Hematopoietic multipotent progenitor cell treated with erythropoietin and hydrocortisone succinate and interleukin-3 and kit ligand, for 17 days (in vitro differentiated cells): ENCODE data around the gene VASH2.

Experiments
- DNase-seq: peaks from one replicate; pipeline ENCODE4 v3.0.0-alpha.2; 2015; ENCODE audit warnings: low spot score

Gene VASH2

DNA sequence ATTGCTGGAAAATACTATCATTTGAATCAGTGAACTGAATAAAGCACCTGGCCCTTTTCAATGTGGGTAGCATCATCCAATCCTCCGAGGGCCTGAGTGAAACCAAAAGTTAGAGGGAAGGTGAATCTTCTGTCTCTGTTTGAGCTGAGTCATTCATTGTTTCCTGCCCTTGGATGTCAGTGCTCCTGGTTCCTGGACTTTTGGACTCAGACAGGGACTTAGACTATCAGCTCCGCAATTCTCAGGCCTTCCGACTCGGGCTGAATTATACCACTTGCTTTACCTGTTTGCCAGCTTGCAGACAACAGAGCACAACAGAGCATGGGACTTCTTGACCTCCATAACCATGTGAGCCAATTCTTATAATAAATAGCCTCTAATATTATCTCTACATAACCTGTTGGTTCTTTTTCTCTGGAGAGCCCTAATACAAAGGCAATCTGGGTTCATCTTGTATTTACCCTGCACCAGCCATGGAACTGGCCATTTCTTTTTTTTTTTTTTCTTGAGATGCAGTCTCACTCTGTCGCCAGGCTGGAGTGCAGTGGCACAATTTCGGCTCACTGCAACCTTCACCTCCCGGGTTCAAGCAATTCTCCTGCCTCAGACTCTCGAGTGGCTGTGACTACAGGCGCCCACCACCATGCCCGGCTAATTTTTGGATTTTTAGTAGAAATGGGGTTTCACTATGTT is 19.2 kb upstream of the VASH2 start:
- no peak for DNase-seq

DNA sequence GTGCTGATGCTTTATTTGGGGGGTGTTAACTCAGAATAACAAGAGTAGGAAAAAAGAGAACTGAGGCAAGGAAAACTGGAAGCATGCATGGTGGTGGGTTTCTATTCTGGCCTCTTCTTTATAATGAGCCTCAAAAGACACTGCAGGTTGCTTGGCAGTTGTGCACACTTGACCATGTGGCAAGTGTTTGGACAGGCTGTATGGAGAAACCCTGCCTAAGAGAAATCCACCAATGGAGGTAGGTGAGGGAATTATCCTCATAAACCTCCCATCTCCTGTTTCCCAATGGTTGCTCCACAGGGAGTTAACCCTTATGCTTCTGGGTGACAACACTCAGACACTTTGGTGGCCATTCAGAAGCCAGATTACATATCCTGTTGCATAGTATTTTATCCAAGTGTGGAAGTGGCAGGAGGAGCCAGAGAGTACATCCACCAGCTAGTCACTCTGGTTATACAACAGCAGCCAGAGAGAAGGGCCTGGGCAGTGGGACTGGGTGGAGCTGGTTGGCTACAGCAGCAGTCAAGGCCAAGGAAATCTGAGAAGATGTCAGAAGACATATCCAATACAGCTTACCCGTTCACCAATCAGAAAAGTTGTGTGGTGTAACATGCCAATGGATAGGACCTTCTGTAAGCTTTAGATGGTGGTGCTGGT is 16.4 kb upstream of the VASH2 start:
- DNase-seq: no peak

DNA sequence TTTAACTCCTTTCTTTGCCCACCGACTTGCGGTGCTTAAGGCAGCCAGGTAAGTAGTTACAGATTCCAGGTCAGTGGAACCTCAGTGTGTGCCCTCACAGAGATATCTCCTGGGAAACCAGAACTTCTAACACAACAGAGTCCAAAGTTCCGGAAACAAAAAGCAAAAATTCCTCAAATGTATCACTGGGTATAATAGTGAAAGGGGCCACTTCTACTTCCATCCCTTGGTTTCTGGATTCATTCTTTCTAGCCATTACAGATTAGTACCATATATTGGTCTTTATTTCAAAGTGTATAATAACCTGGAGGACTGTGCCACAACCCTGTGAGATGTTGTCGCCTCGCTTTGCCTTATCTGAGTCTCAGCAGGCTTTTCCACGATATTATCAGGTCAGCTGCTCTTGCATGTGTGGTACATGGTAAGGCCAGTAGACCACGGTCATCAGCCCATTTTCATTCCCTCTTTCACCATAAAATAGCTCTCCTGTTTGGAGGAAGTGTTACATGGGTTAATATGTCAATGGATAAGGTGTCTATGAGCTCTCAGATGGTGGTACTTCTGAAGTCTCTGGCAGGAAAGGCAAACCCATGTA is 14.9 kb upstream of the VASH2 start:
- DNase-seq: no peak

DNA sequence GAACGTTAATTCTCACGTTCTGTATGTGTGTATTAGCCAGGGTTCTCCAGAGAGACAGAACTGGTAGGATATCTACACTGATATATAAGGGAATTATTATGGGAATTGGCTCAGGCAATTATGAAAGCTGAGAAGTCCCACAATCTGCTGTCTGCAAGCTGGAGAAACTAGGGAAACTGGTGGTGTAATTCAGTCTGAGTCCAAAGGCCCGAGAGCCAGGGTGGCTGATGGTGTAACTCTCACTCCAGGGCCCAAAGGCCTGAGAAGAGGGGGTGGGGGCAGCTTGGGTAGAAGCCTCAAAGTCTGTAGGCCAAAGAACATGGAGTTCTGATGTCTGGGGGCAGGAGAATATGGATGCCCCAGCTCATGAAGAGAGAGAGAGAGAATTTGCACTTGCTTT is 13.3 kb upstream of the VASH2 start:
- no peak for DNase-seq

DNA sequence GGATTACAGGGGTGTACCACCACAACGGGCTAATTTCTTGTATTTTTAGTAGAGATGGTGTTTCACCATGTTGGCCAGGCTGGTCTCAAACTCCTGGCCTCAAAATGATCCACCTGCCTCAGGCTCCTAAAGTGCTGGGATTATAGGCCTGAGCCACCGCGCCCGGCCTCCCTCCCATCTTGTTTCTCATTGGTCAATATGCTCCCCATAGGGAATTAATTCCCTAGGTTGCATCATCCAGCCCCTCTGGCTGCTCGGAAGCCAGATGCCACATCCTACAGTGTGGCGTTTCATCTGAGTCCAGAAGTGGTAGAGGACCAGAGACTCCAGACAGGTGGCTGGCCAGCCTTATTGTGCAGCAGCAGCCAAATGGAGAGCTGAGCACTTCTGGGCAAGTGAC is 11.5 kb upstream of the VASH2 start:
- no peak for DNase-seq

DNA sequence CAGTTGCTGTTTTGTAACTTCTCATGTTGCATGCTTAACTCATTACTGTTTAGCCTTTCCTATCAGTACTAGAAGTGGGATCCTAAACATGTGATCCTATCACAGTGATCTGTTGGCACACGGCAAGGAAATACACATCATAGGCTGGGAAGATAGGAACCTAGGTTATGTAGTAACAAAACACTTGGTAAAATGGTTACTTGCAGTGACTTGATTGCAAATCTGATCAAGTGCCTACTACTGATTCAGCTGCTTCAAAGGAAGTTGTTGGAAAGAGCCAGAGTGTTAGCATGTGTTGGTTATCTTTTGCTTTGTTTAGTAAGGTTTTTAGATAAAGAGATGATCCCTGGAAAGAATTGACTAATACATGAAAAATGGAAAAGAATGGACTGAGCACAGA is 8.9 kb upstream of the VASH2 start:
- DNase-seq: no peak

DNA sequence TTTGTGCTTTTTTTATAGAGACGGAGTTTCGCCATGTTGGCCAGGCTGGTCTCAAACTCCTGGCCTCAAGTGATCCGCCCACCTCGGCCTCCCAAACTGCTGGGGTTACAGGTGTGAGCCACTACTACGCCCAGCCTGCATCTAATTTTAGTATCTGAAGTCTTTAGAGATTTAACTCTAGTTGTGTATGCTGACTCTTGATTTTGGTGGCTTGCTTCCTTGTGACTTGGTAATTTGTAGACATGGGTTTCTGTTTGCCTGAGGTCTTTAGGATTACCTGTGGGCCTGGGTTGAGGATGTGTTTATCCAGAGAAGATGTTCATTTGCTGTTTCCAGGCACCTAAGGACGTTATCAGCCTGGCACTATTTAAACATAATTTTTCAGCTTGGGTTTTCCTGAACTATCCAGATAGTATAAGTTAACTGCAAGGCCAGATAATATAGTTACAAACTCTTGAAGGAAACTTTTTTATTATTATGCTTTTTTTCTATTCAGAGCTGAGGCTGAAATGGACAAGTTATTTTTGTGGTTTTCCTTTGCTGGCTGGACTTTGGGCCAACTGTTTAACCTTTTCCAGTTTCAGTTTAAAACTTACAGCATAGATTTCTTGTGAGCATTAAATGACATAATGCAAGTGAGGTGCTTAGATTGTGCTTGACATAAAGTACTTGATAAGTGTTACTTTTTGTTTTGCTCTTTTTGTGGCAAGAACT is 7.5 kb upstream of the VASH2 start:
- DNase-seq: no peak

DNA sequence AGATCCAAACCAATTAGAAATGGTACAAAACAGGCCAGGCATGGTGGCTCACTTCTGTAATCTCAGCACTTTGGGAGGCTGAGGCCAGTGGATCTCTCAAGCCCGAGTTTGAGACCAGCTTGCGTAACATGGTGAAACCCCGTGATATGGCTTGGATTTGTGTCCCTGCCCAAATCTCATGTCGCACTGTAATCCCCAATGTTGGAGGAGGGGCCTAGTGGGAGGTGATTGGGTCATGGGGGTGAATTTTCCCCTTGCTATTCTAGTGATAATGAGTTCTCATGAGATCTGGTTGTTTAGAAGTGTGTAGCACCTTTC is 7.0 kb upstream of the VASH2 start:
- DNase-seq: no peak

DNA sequence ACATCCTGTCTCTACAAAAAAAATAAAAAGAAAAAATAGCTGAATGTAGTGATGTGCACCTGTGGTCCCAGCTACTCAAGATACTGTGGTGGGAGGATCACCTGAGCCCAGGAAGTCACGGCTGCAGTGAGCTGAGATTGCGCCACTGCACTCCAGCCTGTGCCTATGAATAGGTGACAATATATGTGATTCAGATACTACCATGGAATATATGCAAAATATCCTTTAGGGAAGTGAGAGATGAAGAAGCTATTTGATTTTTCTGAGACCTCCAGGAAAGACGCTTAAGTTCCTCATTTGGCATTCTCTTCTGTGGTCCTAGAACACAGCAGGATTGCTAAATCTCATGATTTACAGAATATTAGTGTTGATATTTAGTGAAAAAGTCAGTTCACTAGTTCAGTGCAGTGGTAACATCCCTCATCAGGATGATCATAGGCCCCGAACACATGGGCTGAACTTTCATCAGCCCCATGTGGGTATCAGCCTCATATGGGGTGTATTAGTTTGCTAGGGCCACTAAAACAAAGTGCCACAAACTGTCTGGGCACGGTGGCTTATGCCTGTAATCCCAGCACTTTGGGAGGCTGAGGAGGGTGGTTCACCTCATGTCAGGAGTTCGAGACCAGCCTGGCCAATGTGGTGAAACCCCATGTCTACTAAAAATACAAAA is 6.0 kb upstream of the VASH2 start:
- DNase-seq: no peak

- DNase-seq: no peak
These were observed 5.3 kb upstream of the VASH2 start for GRCh38 chr1:212945056-212945455.

DNA sequence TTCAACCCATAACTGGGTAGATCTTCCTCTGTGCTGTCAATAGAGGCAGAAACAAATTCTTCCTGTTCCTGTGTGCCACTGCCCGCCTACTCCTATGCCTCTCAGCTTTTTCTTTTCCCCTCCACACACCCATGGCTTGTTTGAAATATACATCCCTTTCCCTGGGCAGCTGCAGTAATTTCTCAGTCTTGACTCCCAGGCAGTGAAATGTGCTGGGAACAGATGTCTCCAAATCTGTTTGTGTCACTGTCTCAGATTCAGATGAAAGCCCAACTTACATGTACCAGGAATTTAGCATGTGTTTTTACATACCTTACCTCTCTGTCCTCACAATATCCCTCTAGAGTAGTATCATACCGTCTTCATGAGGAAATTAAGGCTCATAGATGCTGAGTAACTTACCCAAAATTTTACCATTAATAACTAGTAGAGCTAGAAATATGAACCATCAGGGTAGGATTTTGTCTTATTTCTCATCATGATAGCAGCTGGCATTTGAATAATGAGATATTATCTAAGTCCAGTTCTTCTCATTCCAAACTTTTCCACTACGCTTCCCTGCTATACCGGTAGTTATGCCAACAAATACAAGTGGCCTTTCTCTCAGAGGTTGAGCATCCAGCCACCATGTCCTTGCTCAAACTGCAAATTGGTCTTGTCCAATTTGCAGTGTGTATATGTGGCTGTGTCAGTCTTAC is 4.7 kb upstream of the VASH2 start:
- no peak for DNase-seq

DNA sequence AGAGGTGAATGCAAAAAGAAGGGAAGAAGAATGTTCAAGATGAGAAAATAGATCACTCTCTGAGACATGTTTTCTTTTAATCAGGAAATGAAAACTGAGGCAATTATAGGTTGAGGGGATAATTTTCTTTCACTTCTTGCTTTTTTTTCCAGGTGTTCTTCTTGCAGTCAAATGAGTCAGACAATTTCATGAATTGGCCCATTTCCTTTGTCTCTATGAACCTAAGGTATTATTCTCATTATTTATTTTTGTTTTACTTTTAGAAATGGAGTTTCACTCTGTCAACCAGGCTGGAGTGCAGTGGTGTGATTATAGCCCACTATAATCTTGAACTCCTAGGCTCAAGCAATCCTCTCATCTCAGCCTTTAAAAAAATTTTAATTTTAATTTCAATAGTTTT is 3.5 kb upstream of the VASH2 start:
- DNase-seq: no peak

- no peak for DNase-seq
These were observed 570 bp upstream of the VASH2 start for GRCh38 chr1:212949771-212950170.

- DNase-seq: no peak
These were observed 995 bp downstream of the VASH2 start for GRCh38 chr1:212951126-212951946.

GRCh38 chr1:212951947-212952640 is 1.8 kb downstream of the VASH2 start:
- no peak for DNase-seq

DNA sequence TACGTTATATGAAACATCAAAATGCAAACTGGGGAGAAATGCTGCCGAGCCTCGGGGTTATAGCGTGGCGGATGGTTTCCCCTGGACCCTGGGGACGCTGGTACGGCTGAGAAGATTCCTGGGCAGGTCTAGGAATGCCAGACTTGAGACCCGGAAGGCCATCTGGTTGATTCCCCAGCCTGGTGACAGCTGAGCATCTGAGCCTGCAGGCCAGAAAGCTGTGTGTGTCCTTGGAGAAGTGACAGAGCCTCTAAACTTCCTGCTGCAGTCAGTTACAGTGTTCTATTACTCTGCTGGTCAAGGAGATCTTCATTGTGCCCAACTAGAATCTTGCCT is 2.3 kb downstream of the VASH2 start:
- DNase-seq: no peak

DNA sequence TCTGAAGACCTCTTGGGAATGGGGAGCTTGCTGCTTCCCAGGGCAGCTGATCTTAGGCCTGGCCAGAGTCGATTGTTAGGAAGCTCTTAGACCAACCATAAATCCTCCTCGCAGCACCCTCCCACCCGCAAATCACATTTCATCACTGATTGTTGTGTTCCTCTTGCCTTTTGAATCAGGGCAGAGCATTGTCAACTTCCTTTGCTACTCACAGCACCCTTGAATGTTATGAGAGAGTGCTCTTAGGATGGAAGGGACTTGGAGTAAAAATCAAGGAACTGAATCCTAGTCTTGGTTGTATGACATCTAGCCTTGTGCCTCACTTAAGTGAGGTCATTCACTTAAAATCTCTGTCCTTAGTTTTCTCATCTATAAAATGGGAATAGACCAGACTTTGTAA is 3.0 kb downstream of the VASH2 start:
- no peak for DNase-seq

- no peak for DNase-seq
These were observed 4.2 kb downstream of the VASH2 start for GRCh38 chr1:212954514-212954913.

DNA sequence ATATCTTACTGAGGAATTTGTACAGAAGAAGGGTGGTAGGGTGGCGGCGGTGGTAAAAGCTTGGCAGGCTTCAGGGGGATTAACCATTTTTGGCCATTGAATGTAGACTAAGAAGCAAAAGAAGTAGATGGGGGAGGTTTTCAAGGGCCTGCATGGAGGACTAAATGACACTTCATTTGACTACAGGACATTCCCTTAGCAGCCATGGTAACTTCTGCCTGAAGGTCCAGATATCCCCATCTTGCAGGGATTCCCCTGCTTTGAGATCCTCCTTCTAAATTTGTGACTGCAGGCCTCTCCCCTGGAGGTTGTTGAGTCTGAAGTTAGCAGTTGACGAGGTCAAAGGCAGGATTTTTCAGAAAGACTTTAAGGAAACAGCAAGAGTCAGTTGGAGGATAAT is 4.8 kb downstream of the VASH2 start:
- DNase-seq: no peak

DNA sequence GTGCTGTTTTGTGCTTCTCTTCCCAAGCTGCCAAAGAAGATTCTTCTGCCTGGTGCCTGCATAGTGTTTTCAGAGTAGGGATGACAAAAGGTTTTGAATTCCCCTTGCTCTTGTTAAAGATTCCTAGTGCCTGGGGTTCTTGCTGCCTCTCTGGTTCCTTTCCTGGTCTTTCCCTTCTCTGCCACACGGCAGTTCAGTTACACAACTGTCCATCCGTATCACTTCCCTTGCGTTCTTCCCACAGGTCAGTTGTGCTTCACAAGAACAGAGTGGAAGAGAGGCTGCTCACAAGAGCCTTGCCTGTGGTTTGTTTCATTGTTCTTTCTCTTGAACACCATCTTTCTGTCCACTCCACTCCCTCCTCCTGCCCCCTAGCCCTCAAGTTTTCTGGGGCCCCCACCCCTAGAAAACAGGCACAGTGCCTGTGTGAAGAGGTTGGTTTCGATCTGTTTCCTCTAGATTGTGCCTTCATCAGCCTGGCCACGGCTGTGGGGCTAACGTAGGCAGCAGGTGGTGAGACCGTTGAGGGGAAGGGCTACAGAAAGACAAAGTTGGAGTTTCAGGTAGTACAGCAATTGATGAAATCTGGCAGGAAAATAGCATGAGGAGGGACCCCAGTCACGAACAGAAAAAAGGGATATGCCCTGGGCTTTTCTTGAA is 5.8 kb downstream of the VASH2 start:
- no peak for DNase-seq
